Body of pancreas (tissue), 4 donors: ENCODE data around the gene HLA-DPA1. TPM values are rescaled to one million over a fixed set of nuclear protein-coding genes. Genes with fewer than 3 reads are reported as not detected.
A peak's percentile ranks its signal among the peaks of the same experiment; 100 is the strongest.

Experiments
- ATAC-seq: fragments of 150-250 bp; one replicate; pipeline ENCODE4 v1.9.1; 2016
- DNase-seq, 4 donors: peaks; one replicate each; pipeline ENCODE4 v3.0.0-alpha.2; 2019
- H3K27ac ChIP-seq, 4 donors: fragments of 200-600 bp; sonication (generic); 1 replicate in 3 of 4; 2 replicates in 1 of 4; pipeline versions ENCODE4 v1.5.1 to v1.6.1; 2016 to 2019; ENCODE audit warnings: mild to moderate bottlenecking in 1 of 4, mixed read lengths in 1 of 4, moderate library complexity in 1 of 4
- H3K27me3 ChIP-seq, 2 donors: fragments of 200-600 bp; sonication (generic); one replicate each; pipeline ENCODE4 v1.6.0; 2016; ENCODE audit warnings: mild to moderate bottlenecking in 1 of 2
- H3K36me3 ChIP-seq, 2 donors: fragments of 200-600 bp; sonication (generic); replicated peaks in 1 of 2; 2 replicates each; pipeline ENCODE4 v1.5.1; 2016; ENCODE audit warnings: low read depth in 2 of 2; ENCODE audit not compliant: insufficient read depth in 1 of 2
- H3K4me1 ChIP-seq: fragments of 200-600 bp; sonication (generic); one replicate; pipeline ENCODE4 v1.6.0; 2016
- H3K4me3 ChIP-seq, 2 donors: fragments of 200-600 bp; sonication (generic); 1 replicate in 1 of 2; 2 replicates in 1 of 2; pipeline ENCODE4 v1.5.1; 2016 to 2019
- H3K9me3 ChIP-seq, 3 donors: fragments of 200-600 bp; sonication (generic); 1 replicate in 2 of 3; 2 replicates in 1 of 3; pipeline ENCODE4 v1.5.1; 2016
- POLR2A ChIP-seq, 3 donors: fragments of 450-650 bp; IDR thresholded peaks; one replicate each; pipeline ENCODE4 v1.6.1; 2016; ENCODE audit warnings: antibody characterized with exemption in 3 of 3, mild to moderate bottlenecking in 2 of 3
- WGBS, 2 donors: methylation state at CpG; one replicate each; pipeline ENCODE4 v1.1.5; 2017; 5-methylcytosine and 5-hydroxymethylcytosine counted together
- intact Hi-C: fragments of 100-400 bp; cut with DNase I; formaldehyde crosslinking; loops from one replicate; pipeline ENCODE4 v1.15.1; 2023
- total RNA-seq, 2 donors: library from RNA; depleted of rRNA; stranded (reverse); fragments of >200 nt; gene quantifications; one replicate each; pipeline ENCODE4 v1.1.0, GENCODE V29; 2016
- TF ChIP-seq, protein P1 (sequence below), 7 experiments: fragments of 450-650 bp in 4 of 7; fragments of 200-600 bp in 3 of 7; sonication (generic) in 3 of 7; IDR thresholded peaks; one replicate each; pipeline ENCODE4 v1.5.1; 2016 to 2019; ENCODE audit warnings: antibody characterized with exemption in 7 of 7

Gene HLA-DPA1
- total RNA-seq, 2 donors from 2014 or later, result 10.5 to 81.7 TPM

DNA sequence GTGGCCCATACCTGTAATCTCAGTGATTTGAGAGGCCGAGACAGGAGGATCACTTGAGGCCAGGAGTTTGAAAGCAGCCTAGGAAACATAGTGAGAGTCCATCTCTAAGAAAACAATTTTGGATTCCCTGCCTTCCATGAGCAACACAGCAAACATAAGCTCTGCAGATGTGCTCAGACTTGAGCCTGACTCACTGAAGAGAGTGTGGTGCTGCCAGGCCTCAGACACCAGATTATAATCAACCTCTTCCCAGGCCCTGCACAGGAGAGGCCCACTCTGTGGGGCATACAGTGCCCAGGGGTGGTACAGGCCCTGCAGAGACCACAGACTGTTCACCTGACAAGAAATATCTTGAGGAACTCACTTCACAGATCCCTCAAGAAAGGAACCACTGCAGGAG lies 22.2 kb upstream of the HLA-DPA1 start:
- ATAC-seq (no peak), DNase-seq (no peak)
- H3K27ac ChIP-seq, result no peak overlapping the region
- H3K4me1 ChIP-seq, result no peaks in the 10 kb centered on the region
- intact Hi-C loops, result no loop called here
- TF ChIP-seq, protein P1, sequence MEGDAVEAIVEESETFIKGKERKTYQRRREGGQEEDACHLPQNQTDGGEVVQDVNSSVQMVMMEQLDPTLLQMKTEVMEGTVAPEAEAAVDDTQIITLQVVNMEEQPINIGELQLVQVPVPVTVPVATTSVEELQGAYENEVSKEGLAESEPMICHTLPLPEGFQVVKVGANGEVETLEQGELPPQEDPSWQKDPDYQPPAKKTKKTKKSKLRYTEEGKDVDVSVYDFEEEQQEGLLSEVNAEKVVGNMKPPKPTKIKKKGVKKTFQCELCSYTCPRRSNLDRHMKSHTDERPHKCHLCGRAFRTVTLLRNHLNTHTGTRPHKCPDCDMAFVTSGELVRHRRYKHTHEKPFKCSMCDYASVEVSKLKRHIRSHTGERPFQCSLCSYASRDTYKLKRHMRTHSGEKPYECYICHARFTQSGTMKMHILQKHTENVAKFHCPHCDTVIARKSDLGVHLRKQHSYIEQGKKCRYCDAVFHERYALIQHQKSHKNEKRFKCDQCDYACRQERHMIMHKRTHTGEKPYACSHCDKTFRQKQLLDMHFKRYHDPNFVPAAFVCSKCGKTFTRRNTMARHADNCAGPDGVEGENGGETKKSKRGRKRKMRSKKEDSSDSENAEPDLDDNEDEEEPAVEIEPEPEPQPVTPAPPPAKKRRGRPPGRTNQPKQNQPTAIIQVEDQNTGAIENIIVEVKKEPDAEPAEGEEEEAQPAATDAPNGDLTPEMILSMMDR (IDR thresholded peaks at IDR 0.05), result no peak
- no peak for TF ChIP-seq POLR2A (IDR thresholded peaks at IDR 0.05)
- no peaks in the 10 kb centered on the region for H3K36me3 ChIP-seq
- no peaks in the 10 kb centered on the region for H3K27me3 ChIP-seq
- WGBS, 2 donors, result 80 to 81% methylated on average over 1 of the region's 1 CpG
- H3K4me3 ChIP-seq, result no peak overlapping the region
- H3K9me3 ChIP-seq, result peaks cover 0 to 3% (median 0%) of the 10 kb centered on the region in 3 donors

DNA sequence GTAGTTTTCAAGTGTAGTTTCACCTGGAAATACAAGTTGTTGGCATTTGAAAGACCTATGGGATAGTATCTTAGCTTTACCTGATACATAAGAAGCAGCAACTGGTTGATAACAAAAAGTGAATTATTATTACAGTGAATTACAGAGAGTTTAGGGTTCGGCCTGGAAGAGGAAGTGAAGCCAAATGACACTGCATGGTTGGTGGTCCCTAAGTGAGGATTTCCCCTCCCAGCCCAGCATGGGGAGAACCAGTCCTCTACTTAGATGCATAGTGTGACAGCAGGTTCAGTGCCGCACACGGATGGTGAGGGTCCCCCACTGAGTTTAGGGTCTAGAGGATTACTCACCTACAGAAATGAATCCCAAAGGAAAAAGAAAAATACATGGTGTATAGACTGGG lies 20.4 kb upstream of the HLA-DPA1 start:
- no peaks in the 10 kb centered on the region for H3K9me3 ChIP-seq
- intact Hi-C loops, result no loop called here
- H3K27me3 ChIP-seq, result no peaks in the 10 kb centered on the region
- DNase-seq, result no peak
- H3K27ac ChIP-seq, result no peak overlapping the region
- H3K4me1 ChIP-seq, result no peaks in the 10 kb centered on the region
- no peak overlapping the region for H3K4me3 ChIP-seq
- 65 to 72% methylated on average over 3 of the region's 3 CpGs for WGBS, 2 donors
- no peaks in the 10 kb centered on the region for H3K36me3 ChIP-seq
- ATAC-seq, result no peak
- TF ChIP-seq, protein P1 (IDR thresholded peaks at IDR 0.05), result no peak
- TF ChIP-seq POLR2A (IDR thresholded peaks at IDR 0.05), result no peak

DNA sequence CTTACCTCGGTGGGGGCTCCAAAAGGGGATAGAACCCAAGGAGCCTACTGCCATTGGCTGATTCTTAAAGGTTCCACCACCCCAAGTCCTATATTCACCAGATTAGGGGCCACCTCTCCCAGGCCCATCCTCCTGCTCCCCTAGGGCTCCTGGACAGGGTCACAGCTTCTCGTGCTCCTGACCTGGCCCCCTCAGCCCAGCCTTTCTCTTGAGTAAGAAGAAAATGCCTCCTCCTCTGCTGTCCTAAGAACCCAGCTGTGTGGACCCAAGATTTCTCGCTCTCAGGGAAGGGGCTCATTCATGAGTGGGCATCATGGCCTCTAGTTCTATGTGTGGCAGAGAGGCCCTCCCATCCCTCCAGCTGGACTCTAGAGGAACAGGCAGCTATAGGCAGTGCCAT lies 18.9 kb upstream of the HLA-DPA1 start:
- no peaks in the 10 kb centered on the region for H3K27me3 ChIP-seq
- 66 to 80% methylated on average over 2 to 3 of the region's 3 CpGs for WGBS, 2 donors
- no peaks in the 10 kb centered on the region for H3K4me1 ChIP-seq
- DNase-seq (no peak), ATAC-seq (no peak)
- no peaks in the 10 kb centered on the region for H3K9me3 ChIP-seq
- no peaks in the 10 kb centered on the region for H3K36me3 ChIP-seq
- H3K27ac ChIP-seq, result no peak overlapping the region
- intact Hi-C loops, result no loop called here
- no peak overlapping the region for H3K4me3 ChIP-seq
- no peak for TF ChIP-seq POLR2A (IDR thresholded peaks at IDR 0.05)
- TF ChIP-seq, protein P1 (IDR thresholded peaks at IDR 0.05), result no peak

DNA sequence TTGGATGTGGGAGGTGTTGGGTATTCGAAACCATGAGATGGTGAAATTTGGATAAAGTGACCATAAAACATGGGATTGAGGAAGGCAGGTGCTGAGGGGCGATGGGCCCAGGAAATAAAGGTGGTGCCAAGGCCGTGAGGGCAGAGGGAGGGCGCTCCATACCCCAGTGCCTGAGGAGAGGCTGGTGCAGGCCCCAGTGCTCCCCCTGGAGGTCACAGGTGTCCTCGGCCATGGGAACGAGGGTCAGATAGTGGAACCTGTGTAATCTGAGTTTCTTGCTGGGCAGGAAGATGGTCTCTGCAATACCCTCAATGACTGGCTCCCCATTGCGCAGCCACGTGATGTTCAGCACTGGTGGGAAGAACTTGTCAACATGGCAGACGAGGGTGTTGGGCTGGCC lies 18.5 kb upstream of the HLA-DPA1 start:
- H3K27me3 ChIP-seq, result no peaks in the 10 kb centered on the region
- no peak for ATAC-seq
- no peak overlapping the region for H3K4me3 ChIP-seq
- no peak overlapping the region for H3K27ac ChIP-seq
- no peaks in the 10 kb centered on the region for H3K4me1 ChIP-seq
- WGBS, 2 donors, result 27 to 33% methylated on average over 9 of the region's 9 CpGs
- no peaks in the 10 kb centered on the region for H3K36me3 ChIP-seq
- TF ChIP-seq, protein P1 (IDR thresholded peaks at IDR 0.05), result peak; percentile 11 to 54 (median 45)
- no peak for TF ChIP-seq POLR2A (IDR thresholded peaks at IDR 0.05)
- DNase-seq, result peak; percentile 42 to 65 (median 52)
- no peaks in the 10 kb centered on the region for H3K9me3 ChIP-seq
- intact Hi-C loops, result no loop called here

DNA sequence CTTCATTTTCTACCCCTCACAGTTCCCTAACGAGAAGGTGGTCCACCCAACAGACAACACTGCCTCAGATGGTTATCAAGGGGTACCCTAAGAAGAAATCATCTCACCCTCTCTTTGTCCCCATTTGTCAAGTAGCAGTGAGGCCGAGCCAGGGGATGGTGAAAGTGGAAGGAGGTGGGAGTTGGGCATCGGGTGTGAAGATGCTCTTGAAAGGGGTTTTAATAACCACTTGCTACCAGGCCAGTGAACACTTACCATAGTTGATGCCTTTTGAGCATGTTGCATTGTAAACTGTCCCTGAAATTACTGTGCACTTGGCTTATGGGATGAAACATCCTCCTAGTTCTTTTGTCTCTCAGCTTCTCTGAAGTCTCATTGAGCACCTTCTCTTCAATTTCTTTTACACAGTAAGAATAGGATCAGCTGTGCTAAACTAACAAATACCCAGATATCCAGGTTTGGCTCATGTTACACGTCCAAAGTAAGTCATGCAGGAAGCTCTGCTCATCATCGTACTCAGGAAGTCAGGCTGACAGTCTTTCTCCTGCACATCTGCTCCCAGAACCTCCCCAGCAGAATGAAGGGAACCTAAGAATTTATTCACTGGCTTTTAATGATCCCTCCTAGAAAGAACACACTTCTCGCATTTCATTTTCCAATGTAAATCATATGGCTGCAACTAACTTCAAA lies 15.6 kb upstream of the HLA-DPA1 start:
- WGBS, 2 donors, result 52% methylated on average over 6 of the region's 6 CpGs
- Histone ChIP-seq H3K27ac (no peak overlapping the region), H3K27me3 (no peaks in the 10 kb centered on the region), H3K9me3 (no peaks in the 10 kb centered on the region), H3K4me1 (no peaks in the 10 kb centered on the region), H3K4me3 (no peak overlapping the region), H3K36me3 (peaks cover 0 to 1% of the 10 kb centered on the region in 2 donors)
- intact Hi-C loops, result no loop called here
- TF ChIP-seq POLR2A (IDR thresholded peaks at IDR 0.05), result no peak
- TF ChIP-seq, protein P1 (IDR thresholded peaks at IDR 0.05), result no peak
- no peak for DNase-seq
- no peak for ATAC-seq
